Activated gamma-delta T cell treated with anti-CD3 and anti-CD28 coated beads, Interleukin-2, amount 50 U/mL, for 16 hours (primary cell): ENCODE data around the gene CSF3.
"Not testable (repeated sequence)": the region's sequence is repeated elsewhere in the genome, so short reads cannot be mapped to it uniquely, and the experiment has no call there.

Source experiments
- DNase-seq: peaks from one replicate; pipeline ENCODE4 v3.0.0-alpha.2; 2020; ENCODE audit warnings: low read depth

Gene CSF3

DNA sequence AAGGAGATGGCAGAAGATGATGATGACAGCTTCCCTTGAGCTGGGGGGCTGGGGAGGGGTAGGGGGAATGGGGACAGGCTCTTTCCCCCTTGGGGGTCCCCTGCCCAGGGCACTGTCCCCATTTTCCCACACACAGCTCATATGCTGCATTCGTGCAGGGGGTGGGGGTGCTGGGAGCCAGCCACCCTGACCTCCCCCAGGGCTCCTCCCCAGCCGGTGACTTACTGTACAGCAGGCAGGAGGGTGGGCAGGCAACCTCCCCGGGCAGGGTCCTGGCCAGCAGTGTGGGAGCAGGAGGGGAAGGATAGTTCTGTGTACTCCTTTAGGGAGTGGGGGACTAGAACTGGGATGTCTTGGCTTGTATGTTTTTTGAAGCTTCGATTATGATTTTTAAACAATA, 17.7 kb upstream of the CSF3 start:
- DNase-seq = no peak

DNA sequence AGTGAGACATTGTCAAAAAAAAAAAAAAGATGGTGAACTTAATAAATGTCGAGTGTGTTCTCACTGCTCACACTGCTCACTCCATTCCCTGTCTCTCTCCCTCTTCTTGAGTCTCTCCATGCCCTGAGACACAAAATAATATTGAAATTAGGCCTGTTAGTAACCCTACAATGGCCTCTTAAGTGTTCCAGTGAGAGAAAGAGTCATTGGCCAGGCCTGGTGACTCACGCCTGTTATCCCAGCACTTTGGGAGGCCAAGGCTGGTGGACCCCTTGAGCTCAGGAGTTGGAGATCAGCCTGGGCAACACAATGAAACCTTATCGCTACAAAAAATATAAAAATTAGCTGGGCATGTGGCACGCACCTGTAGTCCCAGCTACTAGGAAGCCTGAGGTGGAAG, 16.2 kb upstream of the CSF3 start:
- DNase-seq = no peak

DNA sequence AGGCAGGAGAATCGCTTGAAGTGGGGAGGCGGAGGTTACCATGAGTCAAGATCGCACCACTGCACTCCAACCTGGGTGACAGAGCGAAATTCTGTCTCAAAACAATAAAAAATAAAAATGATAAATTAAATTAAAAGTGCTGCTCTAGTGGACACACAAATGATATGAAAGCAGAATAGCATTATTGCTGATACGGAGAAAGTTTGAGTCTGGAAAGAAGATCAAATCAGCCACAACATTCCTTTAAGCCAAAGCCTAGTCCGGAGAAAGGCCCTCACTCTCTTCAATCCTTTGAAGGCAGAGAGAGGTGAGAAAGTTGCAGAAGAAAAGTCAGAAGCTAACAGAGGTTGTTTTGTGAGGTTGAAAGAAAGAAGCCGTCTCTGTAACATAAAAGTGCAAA, 15.1 kb upstream of the CSF3 start:
- DNase-seq = no peak

DNA sequence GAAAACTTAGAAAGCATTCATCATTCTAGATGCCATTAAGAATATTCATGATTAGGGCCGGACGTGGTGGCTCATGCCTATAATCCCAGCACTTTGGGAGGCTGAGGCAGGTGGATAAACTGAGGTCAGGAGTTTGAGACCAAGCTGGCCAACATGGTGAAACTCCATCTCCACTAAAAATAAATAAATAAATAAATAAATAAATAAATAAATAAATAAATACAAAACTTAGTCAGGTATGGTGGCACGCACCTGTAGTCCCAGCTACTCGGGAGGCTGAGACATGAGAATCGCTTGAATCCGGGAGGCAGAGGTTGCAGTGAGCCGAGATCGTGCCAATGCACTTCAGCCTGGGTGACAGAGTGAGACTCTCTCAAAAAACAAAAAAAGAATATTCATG, 13.9 kb upstream of the CSF3 start:
- not testable (repeated sequence) for DNase-seq

- DNase-seq = no peak
Measured at GRCh38 chr17:40004072-40004471, 11.2 kb upstream of the CSF3 start.

- DNase-seq = no peak
Measured at GRCh38 chr17:40004712-40005111, 10.5 kb upstream of the CSF3 start.

GRCh38 chr17:40005520-40005919, 9.7 kb upstream of the CSF3 start:
- no peak for DNase-seq

GRCh38 chr17:40010946-40011500, 4.2 kb upstream of the CSF3 start:
- not testable (repeated sequence) for DNase-seq

DNA sequence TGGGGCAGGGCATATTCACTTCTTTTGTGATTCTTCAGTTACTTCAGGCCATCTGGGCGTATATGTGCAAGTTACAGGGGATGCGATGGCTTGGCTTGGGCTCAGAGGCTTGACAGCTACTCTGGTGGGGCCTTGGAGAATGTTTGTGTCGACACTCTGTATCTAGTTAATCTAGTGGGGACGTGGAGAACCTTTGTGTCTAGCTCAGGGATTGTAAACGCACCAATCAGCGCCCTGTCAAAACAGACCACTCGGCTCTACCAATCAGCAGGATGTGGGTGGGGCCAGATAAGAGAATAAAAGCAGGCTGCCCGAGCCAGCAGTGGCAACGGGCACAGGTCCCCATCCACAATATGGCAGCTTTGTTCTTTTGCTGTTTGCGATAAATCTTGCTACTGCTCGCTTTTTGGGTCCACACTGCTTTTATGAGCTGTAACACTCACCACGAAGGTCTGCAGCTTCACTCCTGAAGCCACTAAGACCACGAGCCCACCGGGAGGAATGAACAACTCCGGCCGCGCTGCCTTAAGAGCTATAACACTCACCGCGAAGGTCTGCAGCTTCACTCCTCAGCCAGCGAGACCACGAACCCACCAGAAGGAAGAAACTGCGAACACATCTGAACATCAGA, 3.1 kb upstream of the CSF3 start:
- not testable (repeated sequence) for DNase-seq

DNA sequence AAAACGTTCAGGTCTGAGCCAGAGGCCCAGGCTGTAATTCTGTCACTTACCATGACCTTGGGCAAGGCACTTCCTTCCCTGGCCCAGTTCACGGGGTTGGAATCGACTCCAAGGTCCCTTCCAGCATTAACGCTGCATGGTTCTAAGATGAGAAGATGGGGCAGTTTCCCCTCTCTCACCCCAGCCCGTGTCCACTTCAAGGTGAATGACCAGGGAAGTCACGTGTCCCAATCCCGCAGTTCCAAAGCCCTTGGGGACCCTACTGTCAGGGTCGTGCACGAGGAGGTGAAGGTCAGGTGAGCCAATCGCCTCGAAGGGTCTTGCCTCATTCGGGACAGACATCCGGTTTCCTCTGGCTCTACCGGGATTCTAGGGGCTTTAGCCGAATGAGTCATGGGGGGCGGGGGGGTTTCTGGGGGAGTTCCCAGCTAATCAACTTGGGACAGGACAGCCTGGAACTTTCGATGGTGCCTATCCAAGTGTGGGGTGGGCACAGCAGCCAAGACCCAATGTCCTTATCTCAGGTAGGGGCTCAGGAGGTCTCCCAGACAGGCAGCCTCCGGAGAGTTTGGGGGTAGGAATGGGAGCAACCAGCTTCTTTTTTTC, 762 bp upstream of the CSF3 start:
- DNase-seq = no peak

DNA sequence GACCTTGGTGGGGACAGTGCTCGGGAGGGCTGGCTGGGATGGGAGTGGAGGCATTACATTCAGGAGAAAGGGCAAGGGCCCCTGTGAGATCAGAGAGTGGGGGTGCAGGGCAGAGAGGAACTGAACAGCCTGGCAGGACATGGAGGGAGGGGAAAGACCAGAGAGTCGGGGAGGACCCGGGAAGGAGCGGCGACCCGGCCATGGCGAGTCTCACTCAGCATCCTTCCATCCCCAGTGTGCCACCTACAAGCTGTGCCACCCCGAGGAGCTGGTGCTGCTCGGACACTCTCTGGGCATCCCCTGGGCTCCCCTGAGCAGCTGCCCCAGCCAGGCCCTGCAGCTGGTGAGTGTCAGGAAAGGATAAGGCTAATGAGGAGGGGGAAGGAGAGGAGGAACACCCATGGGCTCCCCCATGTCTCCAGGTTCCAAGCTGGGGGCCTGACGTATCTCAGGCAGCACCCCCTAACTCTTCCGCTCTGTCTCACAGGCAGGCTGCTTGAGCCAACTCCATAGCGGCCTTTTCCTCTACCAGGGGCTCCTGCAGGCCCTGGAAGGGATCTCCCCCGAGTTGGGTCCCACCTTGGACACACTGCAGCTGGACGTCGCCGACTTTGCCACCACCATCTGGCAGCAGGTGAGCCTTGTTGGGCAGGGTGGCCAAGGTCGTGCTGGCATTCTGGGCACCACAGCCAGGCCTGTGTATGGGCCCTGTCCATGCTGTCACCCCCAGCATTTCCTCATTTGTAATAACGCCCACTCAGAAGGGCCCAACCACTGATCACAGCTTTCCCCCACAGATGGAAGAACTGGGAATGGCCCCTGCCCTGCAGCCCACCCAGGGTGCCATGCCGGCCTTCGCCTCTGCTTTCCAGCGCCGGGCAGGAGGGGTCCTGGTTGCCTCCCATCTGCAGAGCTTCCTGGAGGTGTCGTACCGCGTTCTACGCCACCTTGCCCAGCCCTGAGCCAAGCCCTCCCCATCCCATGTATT, 1.1 kb downstream of the CSF3 start:
- no peak for DNase-seq

DNA sequence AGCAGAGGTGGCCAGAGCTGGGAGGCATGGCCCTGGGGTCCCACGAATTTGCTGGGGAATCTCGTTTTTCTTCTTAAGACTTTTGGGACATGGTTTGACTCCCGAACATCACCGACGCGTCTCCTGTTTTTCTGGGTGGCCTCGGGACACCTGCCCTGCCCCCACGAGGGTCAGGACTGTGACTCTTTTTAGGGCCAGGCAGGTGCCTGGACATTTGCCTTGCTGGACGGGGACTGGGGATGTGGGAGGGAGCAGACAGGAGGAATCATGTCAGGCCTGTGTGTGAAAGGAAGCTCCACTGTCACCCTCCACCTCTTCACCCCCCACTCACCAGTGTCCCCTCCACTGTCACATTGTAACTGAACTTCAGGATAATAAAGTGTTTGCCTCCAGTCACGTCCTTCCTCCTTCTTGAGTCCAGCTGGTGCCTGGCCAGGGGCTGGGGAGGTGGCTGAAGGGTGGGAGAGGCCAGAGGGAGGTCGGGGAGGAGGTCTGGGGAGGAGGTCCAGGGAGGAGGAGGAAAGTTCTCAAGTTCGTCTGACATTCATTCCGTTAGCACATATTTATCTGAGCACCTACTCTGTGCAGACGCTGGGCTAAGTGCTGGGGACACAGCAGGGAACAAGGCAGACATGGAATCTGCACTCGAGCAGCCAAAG, 2.3 kb downstream of the CSF3 start:
- no peak for DNase-seq

- DNase-seq = no peak
Measured at GRCh38 chr17:40018211-40019121, 3.2 kb downstream of the CSF3 start.

GRCh38 chr17:40019140-40019991, 4.1 kb downstream of the CSF3 start:
- DNase-seq = no peak

- no peak for DNase-seq
Measured at GRCh38 chr17:40020146-40020545, 4.9 kb downstream of the CSF3 start.

DNA sequence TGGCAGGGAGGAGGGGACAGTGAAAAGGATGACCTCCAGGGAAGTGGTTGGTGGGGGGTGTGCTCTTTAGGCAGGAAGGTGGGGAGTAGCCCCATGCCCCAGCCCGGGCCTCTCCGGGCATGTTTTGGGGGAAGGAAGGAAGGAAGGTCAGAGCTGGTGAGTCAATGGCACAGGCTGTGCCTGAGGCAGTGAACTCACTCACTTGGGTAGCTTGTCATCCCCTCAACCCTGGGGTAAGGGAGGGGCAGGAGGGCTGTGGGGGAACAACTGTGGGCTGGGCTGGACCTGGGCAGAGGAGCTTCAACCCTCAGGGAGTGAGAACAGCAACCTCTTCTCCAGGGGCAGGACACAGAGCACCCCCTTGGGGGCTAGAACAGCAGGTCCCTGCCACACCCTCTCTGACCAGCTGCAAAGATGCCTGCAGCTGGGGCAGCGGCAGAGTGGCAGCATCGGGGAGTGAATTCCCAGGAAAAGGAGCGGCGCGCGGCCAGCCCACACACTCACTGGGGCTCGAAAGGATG, 6.3 kb downstream of the CSF3 start:
- no peak for DNase-seq

- no peak for DNase-seq
Measured at GRCh38 chr17:40022497-40022896, 7.3 kb downstream of the CSF3 start.

DNA sequence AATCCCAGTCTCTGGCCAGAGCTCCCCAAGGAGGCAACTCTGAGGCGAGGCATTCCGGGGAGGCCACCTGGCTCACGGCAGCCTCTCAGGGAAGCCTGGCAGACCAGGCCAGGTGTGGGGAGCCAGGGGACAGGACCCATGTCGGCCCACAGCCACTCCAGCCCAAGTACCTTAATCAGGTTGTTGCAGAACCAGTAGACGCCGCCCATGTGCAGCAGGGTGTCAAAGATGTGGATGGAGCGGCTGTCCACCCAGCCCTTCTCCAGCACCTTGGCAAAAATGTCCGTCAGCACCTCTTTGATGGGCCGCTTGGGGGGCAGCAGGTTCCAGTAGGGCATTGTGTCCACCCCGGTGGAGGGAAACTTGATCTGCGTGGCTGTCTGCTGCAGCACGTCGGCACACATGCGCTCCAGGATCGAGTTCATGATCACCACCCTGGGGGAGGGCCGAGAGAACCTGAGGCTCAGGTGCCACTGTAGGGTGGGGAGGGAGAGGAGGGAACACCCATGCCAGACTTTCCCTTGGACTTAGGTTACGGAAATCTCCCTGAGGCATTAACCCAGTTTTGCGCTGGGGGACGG, 7.8 kb downstream of the CSF3 start:
- DNase-seq = no peak

DNA sequence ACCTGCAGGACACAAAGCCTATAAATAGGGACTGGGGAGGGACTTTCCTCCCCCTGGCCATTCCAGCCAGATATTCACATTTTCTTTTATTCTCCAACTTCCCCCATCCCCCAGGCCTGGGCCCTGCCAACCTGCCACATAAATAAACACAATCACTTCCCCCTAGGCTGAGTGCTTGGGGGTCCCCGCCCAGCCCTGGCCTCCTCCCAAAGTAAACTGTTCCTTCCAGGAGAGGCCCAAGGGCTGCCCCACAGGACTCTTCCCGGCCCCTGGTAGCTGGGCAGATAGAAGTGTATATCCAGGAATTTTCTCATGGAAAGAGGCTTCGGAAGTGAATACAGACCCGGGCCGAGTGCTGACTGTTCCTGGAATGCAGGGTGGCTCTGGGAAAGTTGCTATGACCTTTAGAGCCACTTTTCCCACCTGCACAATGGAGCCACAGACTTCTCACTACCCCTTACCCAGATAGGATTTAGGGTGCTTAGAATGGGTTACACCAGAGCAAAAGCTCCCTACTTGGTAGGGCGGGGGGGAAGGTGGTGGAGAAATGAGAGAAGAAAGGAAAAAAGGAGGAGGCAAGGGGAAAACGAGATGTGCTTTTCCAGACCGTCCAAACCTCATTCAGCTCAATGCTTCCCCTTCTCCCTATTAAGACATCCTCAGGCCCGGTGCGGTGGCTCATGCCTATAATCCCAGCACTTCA, 8.5 kb downstream of the CSF3 start:
- no peak for DNase-seq
